Measurements from ENCODE around the gene ERCC4.

DNA sequence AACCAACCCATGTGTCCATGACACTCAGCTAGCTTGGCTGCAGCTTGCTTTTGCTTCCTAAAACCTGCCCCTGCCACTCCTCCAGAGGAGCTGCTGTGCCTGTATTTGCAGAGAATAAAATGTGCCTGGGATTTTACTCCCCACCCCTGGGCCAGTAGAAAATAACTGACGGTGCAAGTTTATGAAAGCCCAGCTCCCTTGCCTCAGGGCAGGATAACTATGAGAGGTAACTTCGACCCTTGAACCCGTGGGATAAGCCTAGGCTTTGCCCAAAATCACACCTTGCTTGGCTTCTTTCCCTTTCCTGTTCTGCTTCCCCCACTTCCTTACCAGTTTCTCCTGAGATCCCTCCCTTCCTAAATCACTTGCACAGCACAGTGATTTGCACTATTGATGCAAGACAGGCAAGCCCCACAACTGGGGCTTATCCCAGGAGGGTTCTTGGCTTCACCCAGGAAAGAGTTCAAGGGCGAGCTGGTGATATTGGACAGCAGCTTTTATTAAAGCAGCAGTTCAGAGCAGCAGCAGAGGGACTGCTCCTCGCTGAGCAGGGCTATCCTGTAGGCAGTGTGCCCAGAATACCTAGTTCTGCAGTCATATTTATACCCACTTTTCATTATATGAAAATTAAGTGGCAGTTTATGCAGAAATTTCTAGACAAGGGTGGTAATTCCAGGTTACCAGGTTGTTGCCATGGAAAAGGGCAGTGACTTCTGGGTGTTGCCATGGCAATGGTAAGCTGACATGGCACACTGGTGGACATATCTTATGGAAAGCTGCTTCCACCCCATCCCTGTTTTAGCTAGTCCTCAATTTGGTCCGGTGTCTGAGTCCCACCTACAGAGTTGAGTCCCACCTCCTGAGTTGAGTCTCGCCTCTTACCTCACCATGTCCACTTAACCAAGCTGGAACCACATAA lies 6.3 kb upstream of the ERCC4 start:
- no peak for TF ChIP-seq EP300 (IDR thresholded peaks at IDR 0.05; ENCODE audit: borderline replicate concordance)
- TF ChIP-seq CEBPB (IDR thresholded peaks at IDR 0.05): no peak
- no peak for TF ChIP-seq TCF12 (IDR thresholded peaks at IDR 0.05; ENCODE audit: low read depth)
- no peak for TF ChIP-seq FOXM1 (IDR thresholded peaks at IDR 0.05; ENCODE audit: borderline replicate concordance, low read depth)
- TF ChIP-seq CREB1 (IDR thresholded peaks at IDR 0.05; ENCODE audit: low read depth): no peak
- no peak for TF ChIP-seq REST (IDR thresholded peaks at IDR 0.05; ENCODE audit: low read depth)
- TF ChIP-seq YY1 (IDR thresholded peaks at IDR 0.05; ENCODE audit: low read depth): no peak
- TF ChIP-seq TAF1 (IDR thresholded peaks at IDR 0.05; ENCODE audit: low read depth): no peak
- no peak for TF ChIP-seq NFIC (IDR thresholded peaks at IDR 0.05)
- no peak for TF ChIP-seq ZBTB7A (IDR thresholded peaks at IDR 0.05; ENCODE audit: low read depth)
- TF ChIP-seq TEAD4 (IDR thresholded peaks at IDR 0.05): no peak

Measured in Ishikawa (cell line).